RPMI8226 (cell line): ENCODE data around the gene GRB14.
"Not testable (repeated sequence)": the region's sequence is repeated elsewhere in the genome, so short reads cannot be mapped to it uniquely, and the experiment has no call there.

Source experiments
- DNase-seq: peaks from one replicate; pipeline ENCODE4 v3.0.0-alpha.2; 2015

GRB14 gene

GRCh38 chr2:164554487-164554886 lies 66.8 kb downstream of the GRB14 start:
- DNase-seq, result no peak

DNA sequence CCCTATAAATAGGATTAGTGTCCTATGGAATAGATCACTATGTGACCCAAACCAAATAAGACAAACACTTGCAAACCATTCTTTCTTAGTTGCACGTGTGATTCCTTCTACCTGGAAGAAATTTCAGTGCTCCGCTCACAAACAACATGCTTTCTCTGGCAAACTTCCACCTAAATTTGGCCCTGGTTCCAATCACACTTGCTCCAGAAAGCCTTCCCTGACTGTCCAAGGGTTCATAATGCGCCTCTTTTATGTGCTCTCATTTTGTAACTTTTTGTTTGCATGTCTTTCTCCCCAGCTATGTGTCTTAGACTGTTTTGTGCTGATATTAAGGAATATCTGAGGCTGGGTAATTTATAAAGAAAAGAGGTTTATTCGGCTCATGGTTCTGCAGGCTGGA lies 69.8 kb downstream of the GRB14 start:
- no peak for DNase-seq

- not testable (repeated sequence) for DNase-seq
Observed at GRCh38 chr2:164549705-164550104, 71.6 kb downstream of the GRB14 start.

GRCh38 chr2:164545484-164545883 lies 75.8 kb downstream of the GRB14 start:
- no peak for DNase-seq

GRCh38 chr2:164542581-164543021 lies 78.7 kb downstream of the GRB14 start:
- DNase-seq, result no peak

DNA sequence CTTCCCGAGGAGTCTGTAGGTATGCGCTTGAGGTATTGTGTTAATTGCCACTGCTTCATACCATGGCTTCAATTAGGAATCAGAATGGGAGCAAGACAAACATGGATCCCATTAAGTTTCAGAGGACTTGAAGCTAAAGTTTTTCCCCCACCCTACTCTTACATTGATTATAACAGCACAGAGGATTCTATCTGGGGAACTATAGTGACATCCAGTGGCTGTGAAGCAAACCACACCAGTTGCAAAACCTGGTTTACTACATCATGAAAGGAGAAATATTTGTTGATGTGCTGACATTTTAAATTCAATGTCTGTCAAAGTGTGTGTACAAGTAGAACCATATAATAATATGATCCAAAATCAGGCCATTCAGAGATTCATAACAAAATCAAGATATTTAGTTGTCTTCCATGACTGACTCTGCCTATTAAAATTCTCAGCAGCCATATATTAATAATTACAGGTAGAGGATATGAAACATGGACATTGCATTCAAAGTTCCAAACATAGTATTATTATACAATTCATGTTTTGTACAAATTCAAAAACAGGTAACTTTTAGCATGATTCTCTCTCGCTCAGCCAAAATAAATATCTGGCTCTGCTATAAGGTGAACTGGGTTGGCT lies 82.9 kb downstream of the GRB14 start:
- DNase-seq, result peak; percentile 30

- no peak for DNase-seq
Observed at GRCh38 chr2:164535280-164536025, 85.8 kb downstream of the GRB14 start.

- DNase-seq, result no peak
Observed at GRCh38 chr2:164530464-164530863, 90.8 kb downstream of the GRB14 start.

- no peak for DNase-seq
Observed at GRCh38 chr2:164523726-164524125, 97.6 kb downstream of the GRB14 start.

DNA sequence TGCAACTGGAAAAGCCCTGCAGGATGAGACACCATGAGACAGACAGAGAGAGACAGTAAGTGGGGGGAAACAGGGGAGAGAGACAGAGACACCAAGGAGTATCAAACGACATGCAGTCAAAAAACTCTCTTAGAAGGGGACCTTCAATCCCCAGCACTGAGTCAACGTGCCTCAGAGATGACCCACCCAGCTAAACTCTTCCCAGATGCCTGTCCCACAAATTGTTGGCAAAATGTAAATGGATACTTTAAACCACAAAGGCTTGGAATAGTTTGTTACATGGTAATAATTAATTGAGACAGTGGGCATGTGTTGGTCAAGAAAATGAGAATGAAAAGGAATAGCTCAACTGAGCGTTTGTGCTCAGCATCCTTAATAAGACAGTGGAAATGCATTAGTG lies 98.3 kb downstream of the GRB14 start:
- DNase-seq, result no peak

DNA sequence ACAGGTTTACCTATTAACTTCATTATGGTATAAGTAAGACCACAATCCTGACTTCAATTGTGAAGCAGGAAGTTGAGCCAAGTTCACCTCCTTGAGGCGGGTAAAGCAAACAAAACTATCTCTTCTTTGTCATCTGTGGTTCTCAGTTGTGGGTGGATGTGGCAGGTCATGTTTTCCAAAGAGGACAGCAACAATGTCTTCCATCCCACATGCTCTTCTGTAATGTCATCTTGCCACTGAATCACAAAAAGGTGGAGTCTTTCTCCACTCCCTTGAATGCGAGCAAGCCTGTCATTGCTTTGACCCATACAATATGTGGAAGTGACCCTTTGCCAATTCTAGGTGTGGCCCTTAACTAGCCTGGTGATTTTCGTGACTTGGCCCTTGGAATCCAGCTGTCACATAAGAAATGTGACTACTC lies 98.7 kb downstream of the GRB14 start:
- no peak for DNase-seq

DNA sequence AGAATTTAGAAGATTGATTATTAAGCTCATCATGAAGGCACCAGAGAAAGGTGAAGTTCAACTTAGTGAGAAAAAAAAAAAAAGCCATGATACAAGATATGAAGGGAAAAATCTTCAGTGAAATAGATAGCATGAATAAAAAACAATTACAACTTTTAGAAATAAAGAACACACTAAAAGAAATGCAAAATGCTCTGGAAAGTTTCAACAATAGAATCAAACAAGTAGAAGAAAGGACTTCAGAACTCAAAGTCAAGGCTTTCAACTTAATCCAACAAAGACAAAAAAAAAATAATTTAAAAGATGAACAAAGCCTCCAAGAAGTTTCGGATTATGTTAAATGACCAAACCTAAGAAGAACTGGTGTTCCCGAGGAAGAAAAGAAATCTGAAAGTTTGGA lies 105.5 kb downstream of the GRB14 start:
- no peak for DNase-seq

- no peak for DNase-seq
Observed at GRCh38 chr2:164515030-164515429, 106.3 kb downstream of the GRB14 start.

- DNase-seq, result no peak
Observed at GRCh38 chr2:164514491-164514890, 106.8 kb downstream of the GRB14 start.

GRCh38 chr2:164512871-164513270 lies 108.4 kb downstream of the GRB14 start:
- no peak for DNase-seq

DNA sequence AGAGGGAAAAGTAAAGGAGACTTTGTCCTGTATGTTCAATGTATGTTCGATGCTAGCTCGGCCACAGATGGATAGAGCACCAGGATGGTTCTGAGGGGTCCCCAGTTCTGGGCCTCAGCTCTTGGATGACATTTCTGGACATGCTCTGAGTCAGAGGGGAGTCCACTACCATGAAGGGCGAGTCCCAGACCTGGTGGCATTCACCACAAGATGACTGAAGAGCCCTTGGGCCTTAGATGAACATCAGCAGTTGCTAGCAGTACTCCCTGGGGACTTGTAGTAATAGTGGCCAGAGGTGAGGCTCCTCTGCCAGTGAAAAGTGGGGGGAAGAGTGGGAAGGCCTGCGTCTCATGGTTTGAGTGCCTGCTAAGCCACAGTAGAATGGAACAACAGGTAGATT lies 109.5 kb downstream of the GRB14 start:
- DNase-seq, result no peak

DNA sequence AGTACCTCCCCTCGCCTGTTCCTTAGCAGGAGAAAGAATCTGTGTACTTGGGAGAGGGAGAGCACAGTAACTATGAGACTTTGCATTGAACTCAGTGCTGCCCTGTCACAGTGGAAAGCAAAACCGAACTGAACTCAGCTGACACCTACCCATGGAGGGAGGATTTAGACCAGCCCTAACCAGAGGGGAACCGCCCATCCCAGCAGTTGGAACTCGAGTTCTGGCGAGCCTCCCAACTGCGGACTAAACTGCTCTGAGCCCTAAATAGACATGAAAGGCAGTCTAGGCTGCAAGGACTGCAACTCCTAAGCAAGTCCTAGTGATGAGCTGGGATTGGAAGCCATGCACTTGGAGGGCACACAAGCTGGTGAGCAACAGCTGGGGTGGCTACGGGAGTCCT lies 110.4 kb downstream of the GRB14 start:
- DNase-seq, result no peak

DNA sequence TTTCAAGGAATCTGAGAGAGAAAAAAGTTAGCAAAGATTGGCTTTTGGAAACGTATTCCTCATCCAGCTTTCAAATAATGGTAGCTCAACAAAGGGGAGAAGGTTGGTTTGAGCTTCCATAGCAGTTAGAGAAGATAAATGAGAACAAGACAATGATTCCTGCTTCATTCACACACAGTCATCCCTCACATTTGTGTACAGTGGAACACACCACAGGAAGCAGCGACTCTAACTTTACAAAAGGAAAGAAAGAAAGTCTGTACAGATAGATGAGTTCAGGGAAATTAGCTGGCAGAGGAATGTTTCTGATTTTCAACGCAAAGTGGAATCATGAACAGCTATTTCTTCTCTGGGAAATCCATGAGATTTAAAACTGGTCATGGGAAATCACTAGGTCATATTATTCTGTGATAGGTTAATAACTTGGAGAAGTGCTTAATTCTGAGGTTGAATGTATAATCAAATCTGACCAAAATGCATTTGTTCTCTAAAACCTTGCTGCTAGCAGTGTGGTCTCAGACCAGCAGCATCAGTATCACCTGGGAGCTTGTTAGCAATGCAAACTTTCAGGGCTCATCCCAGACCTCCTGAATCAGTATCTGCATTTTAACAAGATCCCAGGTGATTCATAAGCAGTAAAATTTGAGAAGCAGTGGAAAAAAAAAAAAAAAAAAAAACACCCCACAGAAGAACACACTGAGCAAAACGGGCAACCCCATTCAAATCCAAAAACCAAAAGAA lies 112.0 kb downstream of the GRB14 start:
- DNase-seq, result no peak

DNA sequence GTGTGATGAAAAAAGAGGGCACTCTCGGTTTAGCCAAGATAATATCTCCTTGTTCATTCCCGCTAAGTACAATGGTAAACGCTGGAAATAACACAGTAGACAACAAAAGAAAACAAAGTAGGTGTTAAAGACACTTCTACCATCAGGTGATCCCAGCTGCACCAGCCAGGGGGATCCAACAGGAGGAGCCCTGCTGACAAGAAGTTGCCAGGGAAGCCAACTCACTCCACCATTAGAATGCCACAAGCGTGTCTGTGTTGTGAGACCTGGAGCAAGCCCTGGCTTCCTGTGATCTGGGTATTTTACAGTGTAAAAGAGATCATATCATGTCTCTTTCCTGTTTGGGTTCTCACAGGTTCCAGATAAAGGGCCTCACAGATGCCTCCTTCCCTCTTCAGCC lies 117.0 kb downstream of the GRB14 start:
- DNase-seq, result no peak

DNA sequence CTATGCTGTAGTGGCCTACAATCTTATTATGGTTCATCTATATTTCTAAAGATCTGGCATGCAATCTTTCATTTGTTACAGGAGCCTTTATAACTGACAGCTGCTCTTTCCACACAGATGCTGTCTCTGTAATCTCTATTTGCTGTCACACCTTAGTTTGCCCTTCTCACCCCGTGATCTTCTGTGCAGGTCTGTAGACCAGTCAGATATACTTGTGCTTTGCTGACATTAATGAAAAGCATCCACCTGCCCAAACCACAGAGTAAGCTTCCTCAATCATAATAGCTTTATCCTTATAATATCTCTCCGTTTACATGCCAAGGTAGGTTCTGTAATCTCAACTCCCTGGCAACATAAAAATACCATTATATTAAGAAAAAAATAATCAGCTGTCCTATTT lies 122.4 kb downstream of the GRB14 start:
- no peak for DNase-seq

GRCh38 chr2:164496881-164497280 lies 124.4 kb downstream of the GRB14 start:
- no peak for DNase-seq

DNA sequence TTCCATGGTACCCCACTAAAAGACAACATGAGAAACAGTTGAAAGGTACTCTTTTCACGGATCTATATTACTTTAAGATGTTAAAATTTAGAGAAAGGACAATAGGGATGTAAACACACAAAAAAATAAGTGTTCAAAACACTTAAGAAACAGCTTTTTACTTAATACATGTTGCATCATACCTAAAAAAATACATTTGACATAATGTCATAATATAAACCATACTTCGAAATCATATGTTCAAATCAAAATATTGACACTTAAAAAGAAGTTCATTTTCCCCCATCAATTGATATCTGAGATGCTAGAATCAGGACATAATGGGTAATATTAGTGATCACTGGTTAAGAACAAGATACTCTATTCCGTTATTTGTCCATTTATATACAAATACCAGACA lies 124.9 kb downstream of the GRB14 start:
- DNase-seq, result no peak

- DNase-seq, result no peak
Observed at GRCh38 chr2:164495491-164496223, 125.6 kb downstream of the GRB14 start.
